Smooth muscle cell of the brain vasculature (primary cell): ENCODE results near the gene TBCEL.
"Not testable (repeated sequence)": the region's sequence is repeated elsewhere in the genome, so short reads cannot be mapped to it uniquely, and the experiment has no call there.

ENCODE experiments used
- DNase-seq: peaks from one replicate; pipeline ENCODE4 v3.0.0-alpha.2; 2012; ENCODE audit warnings: low read depth, low spot score

The TBCEL gene

GRCh38 chr11:121029153-121029552 is 5.3 kb downstream of the TBCEL start:
- DNase-seq = no peak

DNA sequence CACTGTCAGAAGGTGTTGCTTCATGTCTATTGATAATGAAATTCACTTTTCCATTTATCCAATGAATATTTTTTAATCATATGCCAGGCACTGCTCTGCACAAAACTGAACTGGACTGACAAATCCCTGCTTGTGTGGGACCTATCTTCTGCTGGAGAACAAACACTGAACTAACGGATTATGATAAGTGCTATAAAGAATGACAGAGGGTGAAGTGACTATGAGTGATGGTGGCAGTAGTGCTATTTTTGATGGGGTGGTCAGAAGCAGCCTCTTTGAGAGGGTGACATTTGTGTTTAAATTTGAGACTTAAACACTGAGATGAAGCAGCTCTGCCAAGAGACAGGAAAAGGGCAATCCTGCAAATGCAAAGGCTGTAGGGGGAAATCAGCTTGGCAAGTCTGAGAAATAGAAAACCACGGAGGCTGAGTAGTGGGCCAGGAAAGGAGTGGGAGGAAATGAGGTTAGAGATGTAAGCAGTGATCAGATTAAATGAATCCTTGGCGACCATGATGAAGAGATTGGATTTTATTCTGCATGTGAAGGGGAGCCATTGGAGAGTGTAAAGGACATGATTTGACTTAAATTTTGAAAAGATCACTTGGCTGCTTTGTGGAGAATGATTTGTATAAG is 6.0 kb downstream of the TBCEL start:
- DNase-seq = no peak

DNA sequence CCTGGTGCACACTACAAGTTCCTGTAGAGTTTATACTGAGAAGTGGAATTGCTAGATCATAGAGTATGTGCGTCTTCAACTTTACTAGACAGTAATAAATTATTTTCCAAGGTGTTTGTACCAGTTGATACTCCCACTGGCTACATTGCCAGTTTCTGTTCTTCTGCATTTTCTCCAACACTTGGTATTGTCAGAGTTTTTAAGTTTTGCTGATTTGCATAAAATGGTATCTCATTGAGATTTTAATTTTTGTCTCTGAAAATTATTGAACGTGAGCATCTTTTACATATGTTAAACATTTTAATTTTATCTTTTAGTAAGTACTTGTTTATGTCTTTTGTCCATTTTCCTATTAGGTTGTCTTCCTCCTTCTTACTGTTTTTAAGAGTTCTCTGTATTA is 7.3 kb downstream of the TBCEL start:
- DNase-seq = no peak

DNA sequence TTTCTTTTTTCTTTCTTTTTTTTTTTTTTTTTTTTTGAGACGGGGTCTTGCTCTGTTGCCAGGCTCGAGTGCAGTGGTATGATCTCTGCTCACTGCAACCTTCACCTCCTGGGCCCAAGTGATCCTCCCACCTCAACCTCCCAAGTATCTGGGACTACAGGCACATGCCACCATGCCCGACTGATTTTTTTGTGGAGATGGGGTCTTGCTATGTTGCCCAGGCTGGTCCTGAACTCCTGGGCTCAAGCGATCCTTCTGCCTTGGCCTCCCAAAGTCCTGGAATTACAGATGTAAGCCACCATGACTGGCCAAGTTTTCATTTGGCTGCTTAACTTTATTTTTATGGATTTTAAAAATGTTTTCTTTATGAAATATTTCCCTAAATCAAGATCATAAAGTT is 7.7 kb downstream of the TBCEL start:
- DNase-seq = not testable (repeated sequence)

GRCh38 chr11:121032546-121032945 is 8.6 kb downstream of the TBCEL start:
- no peak for DNase-seq

DNA sequence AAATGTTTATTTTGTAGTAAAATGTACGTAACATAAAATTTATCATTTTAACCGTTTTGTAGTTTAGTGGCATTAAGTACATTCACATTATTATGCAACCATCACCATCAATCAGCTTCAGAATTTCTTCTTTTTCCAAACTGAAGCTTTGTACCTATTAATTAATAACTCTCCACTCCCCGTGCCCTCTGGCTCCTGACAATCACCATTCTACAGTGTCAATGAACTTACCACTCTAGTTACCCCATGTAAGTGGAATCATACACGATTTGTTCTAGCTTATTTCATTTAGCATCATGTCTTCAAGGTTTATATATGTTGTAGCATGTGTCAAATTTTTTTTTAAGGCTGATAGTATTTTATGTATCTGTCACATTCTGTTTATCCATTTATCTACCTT is 9.7 kb downstream of the TBCEL start:
- no peak for DNase-seq

DNA sequence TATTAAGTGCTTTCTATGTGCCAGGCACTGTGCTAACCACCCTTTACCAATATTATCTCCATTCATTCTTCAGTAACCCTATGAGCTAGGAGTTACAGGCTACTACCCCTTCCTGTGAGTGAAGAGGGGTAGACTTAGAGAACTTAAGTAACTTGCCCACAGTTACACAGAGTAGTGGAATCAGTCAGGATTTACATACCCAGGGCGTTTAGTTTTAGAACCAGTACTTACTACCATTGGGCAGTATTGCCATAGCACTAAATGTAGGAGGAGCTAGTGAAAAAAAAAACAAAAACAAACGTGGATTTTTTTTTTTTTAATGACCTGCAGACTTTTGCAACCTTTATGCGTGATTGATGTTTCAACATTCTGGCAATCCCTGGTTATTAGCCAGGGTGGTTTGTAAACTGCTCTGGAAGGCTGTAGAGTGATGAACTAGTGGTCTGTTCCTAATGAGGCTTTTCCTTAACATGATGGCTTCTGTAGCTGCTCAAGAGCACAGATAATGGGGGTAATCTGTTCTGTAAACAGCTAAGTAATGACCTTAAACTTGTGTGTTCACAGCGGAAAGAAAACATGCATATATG is 11.4 kb downstream of the TBCEL start:
- DNase-seq = no peak

DNA sequence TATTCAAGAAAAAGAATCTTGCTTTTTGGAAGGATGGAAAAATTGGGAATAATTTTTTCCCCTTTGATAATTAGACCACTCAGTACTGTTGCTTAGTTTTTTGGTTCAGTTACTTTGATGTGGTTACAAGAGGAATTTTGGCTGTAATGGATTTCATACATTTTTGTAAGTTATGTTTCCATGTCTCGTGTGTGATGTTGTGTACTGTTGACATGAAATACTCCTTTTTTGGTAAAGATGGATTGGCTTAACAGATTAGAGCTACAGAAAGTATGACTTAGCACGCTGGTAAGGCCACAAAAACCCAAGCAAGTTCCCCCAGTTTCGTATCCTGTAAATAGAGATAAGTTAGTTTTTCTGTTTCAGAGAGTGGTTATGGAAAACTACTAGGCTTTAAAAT is 11.9 kb downstream of the TBCEL start:
- no peak for DNase-seq

DNA sequence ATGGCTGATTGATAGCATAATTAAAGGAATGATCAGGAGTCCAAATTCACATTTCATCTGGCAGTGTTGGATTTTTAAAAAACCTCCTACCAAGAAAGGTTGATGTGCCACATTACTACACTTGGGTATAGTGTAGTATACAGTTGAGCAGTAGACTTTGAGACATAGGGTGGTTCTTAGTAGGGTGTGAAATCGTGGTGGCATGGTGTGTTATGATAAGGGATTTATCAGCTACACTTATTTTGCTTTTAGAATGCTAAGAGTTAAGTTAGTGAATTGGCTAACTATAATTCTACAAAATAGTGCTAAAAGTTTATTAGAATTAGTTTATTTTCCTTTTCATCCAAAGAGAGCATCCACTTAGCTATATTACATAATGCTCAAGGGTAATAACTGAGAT is 13.1 kb downstream of the TBCEL start:
- no peak for DNase-seq

DNA sequence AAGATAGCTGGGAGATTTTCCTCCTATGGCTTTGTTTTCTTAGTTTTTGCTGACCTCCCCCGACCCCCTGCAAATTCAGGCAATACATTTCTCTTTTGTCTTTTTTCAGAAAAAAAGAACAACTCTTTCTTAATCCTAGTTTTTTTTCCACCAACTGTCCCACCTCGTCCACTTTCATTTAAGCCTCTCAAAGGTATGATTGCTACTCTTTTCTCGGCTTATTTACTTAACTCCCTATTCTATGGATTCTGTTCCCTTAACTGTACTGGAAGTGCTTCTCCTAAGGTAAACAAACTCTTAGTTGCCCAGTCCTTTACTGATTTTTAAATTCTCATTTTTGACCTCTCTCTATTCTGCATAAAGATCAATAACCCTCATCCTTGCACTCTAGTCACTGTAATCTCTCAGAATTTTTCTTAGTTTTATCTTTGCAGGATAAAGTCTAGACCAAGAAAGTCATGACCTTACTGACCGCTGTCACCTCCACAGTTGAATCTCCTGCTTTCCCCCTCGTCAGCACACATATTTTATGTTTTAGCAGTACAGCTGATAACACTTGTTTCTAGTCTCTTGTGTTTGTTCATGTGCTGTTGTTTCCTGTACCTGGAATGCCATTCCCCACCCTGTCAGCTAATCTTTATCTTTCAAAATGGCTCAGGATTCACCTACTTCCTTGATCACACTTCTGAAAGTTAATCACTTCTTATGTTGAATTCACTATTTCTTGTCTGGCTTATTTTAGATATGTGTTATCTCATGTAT is 14.9 kb downstream of the TBCEL start:
- DNase-seq = no peak

- DNase-seq = no peak
Measured at GRCh38 chr11:121039971-121040613, 16.2 kb downstream of the TBCEL start.

DNA sequence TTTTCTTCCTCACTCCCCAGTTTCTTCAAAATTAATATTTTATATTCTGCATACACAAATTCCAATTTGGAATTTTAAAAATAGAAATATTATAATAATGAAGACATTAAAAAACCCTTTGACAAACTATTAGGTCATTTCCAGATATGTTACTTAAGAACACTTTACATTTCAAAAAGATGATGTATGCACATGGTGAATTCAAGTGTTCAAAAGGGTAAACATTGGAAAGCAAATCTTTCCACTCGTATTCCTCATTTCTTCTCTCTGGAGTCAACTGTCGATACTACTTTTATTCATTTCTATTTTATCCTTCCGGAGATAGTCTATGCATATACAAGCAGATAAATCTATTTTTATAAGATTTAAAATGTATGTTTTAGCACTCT is 16.7 kb downstream of the TBCEL start:
- no peak for DNase-seq

DNA sequence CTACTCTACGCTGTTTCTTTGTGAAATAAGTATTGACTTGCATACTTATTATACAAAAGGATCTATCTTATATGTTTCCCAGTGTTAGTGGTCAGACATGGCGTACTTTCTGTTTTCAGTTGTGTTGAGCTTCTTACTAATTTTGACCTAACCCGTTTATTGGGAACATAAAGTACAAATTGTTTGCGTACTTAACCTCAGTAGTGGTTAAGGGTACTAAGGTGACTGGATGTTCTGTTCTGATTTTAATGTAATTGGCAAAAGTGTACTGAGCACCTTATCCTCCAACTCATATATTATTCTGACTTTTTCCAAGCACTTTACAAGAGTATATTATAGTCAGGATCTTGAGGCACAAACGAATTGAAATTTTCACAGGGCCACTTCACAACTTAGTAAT is 17.2 kb downstream of the TBCEL start:
- no peak for DNase-seq

DNA sequence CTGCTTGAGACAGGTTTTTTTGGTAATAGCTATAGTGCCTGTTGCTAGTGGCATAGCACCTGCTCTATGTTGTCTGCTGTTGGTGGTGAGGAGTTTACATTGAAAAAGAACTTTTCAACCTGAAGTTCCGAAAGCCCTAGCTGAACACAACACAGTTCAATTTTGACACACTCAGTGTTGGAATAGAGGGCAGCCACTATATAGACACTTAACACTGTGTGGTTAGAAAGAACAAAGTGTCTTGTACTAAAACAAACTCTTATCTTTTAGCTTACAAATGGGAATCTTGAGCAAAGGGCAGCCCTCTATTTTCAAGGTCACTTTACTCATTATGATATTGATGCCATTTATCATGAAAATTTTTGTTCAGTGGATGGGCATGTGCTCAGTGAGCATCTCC is 18.4 kb downstream of the TBCEL start:
- no peak for DNase-seq

GRCh38 chr11:121047926-121048325 is 24.0 kb downstream of the TBCEL start:
- no peak for DNase-seq

DNA sequence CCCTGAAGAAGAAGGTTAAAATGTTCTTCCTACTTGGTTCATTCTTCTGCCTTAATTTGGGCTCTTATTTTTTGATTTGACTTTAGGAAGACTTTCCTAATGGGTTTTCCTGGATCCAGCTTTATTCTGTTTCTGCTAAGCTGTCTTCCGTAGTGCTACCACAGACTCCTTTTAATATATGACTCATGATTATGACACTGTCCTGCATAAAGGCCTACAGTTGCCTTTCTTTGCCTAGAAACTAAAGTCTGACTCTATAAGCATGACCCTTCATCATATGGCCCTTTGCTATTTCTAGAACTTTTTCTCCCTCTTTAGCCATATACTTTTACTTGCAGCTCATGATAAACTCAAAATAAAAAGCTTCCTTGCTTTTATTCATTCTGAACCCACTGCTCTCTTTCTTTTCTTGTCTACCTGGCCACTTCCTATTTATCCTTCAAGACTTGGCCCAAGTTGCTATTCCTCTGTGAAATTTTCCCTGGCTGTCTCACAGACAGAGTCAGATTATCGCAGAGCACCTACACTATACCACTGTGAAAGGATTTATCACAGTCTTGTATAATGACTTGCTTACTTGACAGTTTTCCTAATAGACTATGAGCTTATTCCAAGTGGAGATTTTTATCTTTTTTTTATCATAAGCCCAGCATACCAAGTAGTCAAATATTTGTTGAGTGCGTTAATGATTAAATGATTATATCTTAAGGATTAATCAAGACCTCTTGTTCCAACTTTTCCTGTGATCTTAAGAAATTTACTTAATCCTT is 24.7 kb downstream of the TBCEL start:
- no peak for DNase-seq

DNA sequence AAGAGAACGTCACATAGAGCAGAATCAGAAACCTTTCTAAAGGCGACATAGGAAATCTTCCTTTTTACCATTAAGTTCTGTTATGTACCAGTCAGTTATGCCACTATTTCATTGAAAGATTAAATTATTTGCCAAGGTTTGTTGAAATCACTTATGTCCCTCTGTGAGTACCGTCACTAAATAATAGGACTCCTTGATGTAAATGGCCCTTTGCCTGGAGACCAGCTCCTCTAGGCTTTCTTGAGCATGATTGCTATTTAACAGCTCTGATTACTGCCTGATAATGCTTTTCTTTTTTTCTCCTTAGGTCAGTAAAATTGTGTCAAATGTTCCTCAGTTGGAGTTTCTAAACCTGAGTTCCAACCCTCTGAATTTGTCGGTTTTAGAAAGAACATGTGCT is 29.3 kb downstream of the TBCEL start:
- no peak for DNase-seq

GRCh38 chr11:121054266-121054665 is 30.4 kb downstream of the TBCEL start:
- no peak for DNase-seq

DNA sequence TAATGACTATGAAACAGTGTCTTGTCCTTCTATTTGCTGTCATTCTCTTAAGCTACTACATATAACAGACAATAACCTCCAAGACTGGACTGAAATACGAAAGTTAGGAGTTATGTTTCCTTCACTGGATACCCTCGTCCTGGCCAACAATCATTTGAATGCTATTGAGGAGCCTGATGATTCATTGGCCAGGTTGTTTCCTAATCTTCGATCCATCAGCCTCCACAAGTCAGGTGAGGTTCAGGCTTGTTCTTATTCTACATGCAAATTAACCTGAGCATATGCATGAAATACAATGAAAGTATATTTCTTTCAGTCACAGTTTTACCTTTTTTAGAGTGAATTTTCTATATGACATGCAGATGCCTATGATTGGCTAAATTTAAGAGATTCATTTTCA is 31.2 kb downstream of the TBCEL start:
- no peak for DNase-seq

GRCh38 chr11:121057922-121058321 is 34.0 kb downstream of the TBCEL start:
- DNase-seq = no peak

DNA sequence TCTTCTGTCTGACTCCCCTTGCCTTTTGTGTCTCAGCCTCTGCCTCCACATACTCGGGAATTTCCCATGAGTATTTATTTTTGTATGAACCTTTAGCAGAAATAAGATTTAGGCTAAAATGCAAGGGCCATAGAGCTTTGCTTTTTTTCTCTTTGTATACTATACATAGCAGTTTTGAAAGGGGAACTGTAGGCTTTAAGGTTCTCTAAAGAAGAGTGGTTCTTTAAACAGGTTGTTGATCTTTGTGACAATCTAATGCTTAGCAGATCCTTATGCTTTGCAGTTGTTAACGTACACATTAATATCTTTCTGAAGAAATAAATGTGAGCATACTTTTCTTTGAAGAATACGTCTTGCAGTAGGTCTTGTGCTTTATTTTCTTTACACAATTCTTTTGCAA is 35.0 kb downstream of the TBCEL start:
- DNase-seq = no peak

DNA sequence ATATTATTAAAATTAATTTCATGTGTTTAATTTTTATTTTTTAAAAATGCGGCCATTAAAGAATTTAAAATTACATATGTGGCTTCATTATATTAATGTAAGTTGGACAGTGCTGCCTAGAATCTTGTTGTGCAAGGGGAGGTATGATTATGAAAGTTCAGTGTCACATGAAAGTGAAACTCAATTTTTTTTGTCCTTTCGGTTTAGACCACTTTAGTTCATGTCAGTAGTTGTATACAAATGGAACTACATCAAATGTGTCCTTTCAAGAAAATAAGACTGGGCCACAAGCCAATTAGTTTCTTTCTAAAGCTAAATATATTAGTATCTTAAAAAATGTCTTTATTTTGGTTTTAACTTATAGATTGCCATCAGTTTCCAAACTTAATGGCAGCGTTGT is 35.7 kb downstream of the TBCEL start:
- no peak for DNase-seq
